HEK293T (cell line): Measurements from ENCODE around the gene PLBD1.

Experiments used
- ARNT ChIP-seq: fragments of 450-650 bp; IDR thresholded peaks from 2 replicates; pipeline ENCODE4 v1.6.1; 2017; ENCODE audit warnings: mild to moderate bottlenecking
- BHLHE40 ChIP-seq: fragments of 450-650 bp; IDR thresholded peaks from 2 replicates; pipeline ENCODE4 v1.6.1; 2016; ENCODE audit warnings: mild to moderate bottlenecking, moderate library complexity, borderline replicate concordance
- ELF4 ChIP-seq: fragments of 450-650 bp; IDR thresholded peaks from 2 replicates; pipeline ENCODE4 v1.6.1; 2017; ENCODE audit warnings: antibody characterized with exemption
- FOXA1 ChIP-seq: fragments of 450-650 bp; IDR thresholded peaks from 2 replicates; pipeline ENCODE4 v1.6.1; 2016; ENCODE audit warnings: mild to moderate bottlenecking
- FOXK2 ChIP-seq: fragments of 450-650 bp; IDR thresholded peaks from 2 replicates; pipeline ENCODE4 v1.6.1; 2016; ENCODE audit warnings: mild to moderate bottlenecking
- FOXM1 ChIP-seq: fragments of 450-650 bp; IDR thresholded peaks from 2 replicates; pipeline ENCODE4 v1.6.1; 2017; ENCODE audit warnings: mild to moderate bottlenecking, borderline replicate concordance
- NFRKB ChIP-seq: fragments of 450-650 bp; IDR thresholded peaks from 2 replicates; pipeline ENCODE4 v1.6.1; 2016; ENCODE audit warnings: mild to moderate bottlenecking, moderate library complexity
- SP1 ChIP-seq: fragments of 450-650 bp; IDR thresholded peaks from 2 replicates; pipeline ENCODE4 v1.6.1; 2017
- SUZ12 ChIP-seq: fragments of 450-650 bp; IDR thresholded peaks from 2 replicates; pipeline ENCODE4 v1.6.1; 2016; ENCODE audit warnings: mild to moderate bottlenecking
- TARDBP ChIP-seq: fragments of 450-650 bp; IDR thresholded peaks from 2 replicates; pipeline ENCODE4 v1.6.1; 2016
- ZNF384 ChIP-seq: fragments of 450-650 bp; IDR thresholded peaks from 2 replicates; pipeline ENCODE4 v1.6.1; 2016

DNA sequence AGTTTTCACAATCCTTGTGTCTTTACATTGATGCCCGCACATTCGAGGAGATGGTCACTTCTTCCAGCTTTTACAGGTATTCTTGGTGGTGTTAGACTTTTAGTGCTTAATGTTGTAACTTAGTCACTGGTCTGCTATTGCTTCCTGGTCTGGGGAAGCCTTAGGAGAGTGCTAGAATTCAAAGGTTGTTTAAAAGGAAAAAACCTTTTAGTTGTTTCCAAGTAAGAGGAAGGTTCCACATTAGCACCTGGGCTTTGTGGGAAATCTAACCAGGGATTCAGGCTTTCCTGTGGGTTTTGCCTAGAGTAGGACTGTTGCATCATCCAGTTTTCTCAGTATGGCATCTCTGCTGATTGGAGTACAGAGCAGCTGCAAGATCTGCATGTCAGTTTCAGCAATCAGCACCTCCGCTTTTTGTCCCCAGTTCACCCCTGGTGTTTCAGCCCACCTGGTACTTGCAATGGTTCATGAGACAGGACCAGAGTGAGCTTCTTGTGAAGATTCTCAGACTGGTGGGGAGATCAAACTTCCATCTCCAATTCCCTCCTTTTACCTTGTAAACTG is 44.0 kb upstream of the PLBD1 start:
- TF ChIP-seq TARDBP (no peak), FOXA1 (no peak), BHLHE40 (no peak), FOXM1 (no peak), NFRKB (no peak), ELF4 (no peak), ZNF384 (no peak), ARNT (no peak), FOXK2 (no peak), SUZ12 (no peak), SP1 (no peak)
